Peyer's patch (tissue), 4 donors: Measurements from ENCODE around the gene ENPP5.

Source experiments
- CTCF ChIP-seq, 6 experiments: fragments of 450-650 bp in 4 of 6; fragments of 200-600 bp in 2 of 6; sonication (generic) in 1 of 6; IDR thresholded peaks; one replicate each; pipeline ENCODE4 v1.5.1; 2017 to 2019; ENCODE audit warnings: antibody characterized with exemption in 6 of 6, mild to moderate bottlenecking in 3 of 6, moderate library complexity in 1 of 6
- POLR2A ChIP-seq, 2 donors: fragments of 450-650 bp; IDR thresholded peaks; one replicate each; pipeline ENCODE4 v1.5.1; 2017; ENCODE audit warnings: antibody characterized with exemption in 2 of 2, mild to moderate bottlenecking in 2 of 2, moderate library complexity in 2 of 2

- TF ChIP-seq CTCF (IDR thresholded peaks at IDR 0.05) (no peak), POLR2A (IDR thresholded peaks at IDR 0.05) (no peak)
Observed at GRCh38 chr6:46175446-46175845, 4.7 kb upstream of the ENPP5 start.
